ENCODE data around the gene ZNF672. TPM values are rescaled to one million over a fixed set of nuclear protein-coding genes. Genes with fewer than 3 reads are reported as not detected.

The ZNF672 gene
- total RNA-seq, 1 donor, result 15.2 TPM

GRCh38 chr1:248823517-248824001 lies 14.5 kb upstream of the ZNF672 start:
- H3K4me3 ChIP-seq (ENCODE audit: insufficient read depth, low read length), result peak overlapping the region; percentile 63
- peak overlapping the region; percentile 98 for H3K27ac ChIP-seq (ENCODE audit: low read depth, low read length)
- H3K4me2 ChIP-seq (ENCODE audit: insufficient read depth, low read length), result peak overlapping the region; percentile 96
- H4K20me1 ChIP-seq (ENCODE audit: insufficient read depth, low read length), result peaks cover 17% of the 10 kb centered on the region
- DNase-seq (ENCODE audit: insufficient read length, low spot score, missing footprints), result peak; percentile 90
- TF ChIP-seq CTCF (IDR thresholded peaks at IDR 0.05; ENCODE audit: extremely low read depth, low read depth, low read length), result no peak
- H3K36me3 ChIP-seq (ENCODE audit: insufficient read depth, low read length), result peaks cover 32% of the 10 kb centered on the region
- H3K4me1 ChIP-seq (ENCODE audit: insufficient read depth, low read length), result peaks cover 56% of the 10 kb centered on the region
- no peaks in the 10 kb centered on the region for H3K9me3 ChIP-seq (ENCODE audit: low read depth, low read length)
- H3K27me3 ChIP-seq (ENCODE audit: insufficient read depth, low read length), result no peaks in the 10 kb centered on the region
- peaks cover 61% of the 10 kb centered on the region for H3K79me2 ChIP-seq (ENCODE audit: insufficient read depth, low read length)
- H2AFZ ChIP-seq (ENCODE audit: low read length), result no peak overlapping the region

DNA sequence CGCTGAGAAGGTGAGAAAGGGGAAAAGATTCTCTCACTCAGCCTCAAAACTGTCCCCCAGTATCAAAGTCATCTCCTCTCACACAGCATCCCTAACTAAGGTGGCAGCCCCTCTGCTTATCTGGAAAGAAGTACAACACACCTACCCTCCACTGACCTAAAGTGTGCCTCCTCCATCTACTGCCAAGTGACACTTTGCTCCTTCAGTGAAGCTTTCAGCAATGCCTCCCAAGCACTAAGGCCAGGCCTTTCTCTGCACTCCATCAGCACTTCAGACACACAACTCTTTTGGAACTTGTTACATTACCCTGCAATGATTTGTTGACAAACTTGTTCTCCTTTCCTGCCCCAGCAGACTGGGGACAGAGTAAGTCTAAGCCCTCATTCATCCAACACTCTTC lies 13.7 kb upstream of the ZNF672 start:
- Histone ChIP-seq H3K4me2 (ENCODE audit: insufficient read depth, low read length) (peak overlapping the region; percentile 96), H3K9me3 (ENCODE audit: low read depth, low read length) (no peaks in the 10 kb centered on the region), H3K79me2 (ENCODE audit: insufficient read depth, low read length) (peaks cover 53% of the 10 kb centered on the region), H3K27me3 (ENCODE audit: insufficient read depth, low read length) (no peaks in the 10 kb centered on the region), H3K4me3 (ENCODE audit: insufficient read depth, low read length) (peak overlapping the region; percentile 83), H2AFZ (ENCODE audit: low read length) (no peak overlapping the region), H3K36me3 (ENCODE audit: insufficient read depth, low read length) (peaks cover 28% of the 10 kb centered on the region), H3K27ac (ENCODE audit: low read depth, low read length) (peak overlapping the region; percentile 98), H3K4me1 (ENCODE audit: insufficient read depth, low read length) (peaks cover 59% of the 10 kb centered on the region), H4K20me1 (ENCODE audit: insufficient read depth, low read length) (peaks cover 17% of the 10 kb centered on the region)
- no peak for TF ChIP-seq CTCF (IDR thresholded peaks at IDR 0.05; ENCODE audit: extremely low read depth, low read depth, low read length)
- no peak for DNase-seq (ENCODE audit: insufficient read length, low spot score, missing footprints)

DNA sequence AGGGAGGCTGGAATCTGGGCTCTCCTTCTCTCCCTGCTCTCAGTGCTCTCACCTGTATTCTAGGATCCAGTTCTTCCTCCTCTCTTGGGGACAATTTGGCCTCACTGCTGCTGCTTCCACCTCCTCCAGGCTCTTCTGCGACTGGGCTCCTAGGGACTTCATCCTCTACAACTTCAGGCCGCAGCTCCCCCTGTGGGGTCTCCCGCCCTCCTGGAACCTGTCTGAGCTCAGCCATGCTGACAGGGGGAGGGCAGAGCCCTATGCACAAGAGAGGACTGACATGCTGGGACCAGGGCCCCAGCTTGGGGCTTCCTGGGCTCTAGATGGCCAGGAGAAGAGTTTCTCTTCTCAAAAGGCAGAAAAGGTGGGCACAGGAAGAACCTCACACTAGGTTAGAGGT lies 13.3 kb upstream of the ZNF672 start:
- no peak for TF ChIP-seq CTCF (IDR thresholded peaks at IDR 0.05; ENCODE audit: extremely low read depth, low read depth, low read length)
- no peak overlapping the region for H2AFZ ChIP-seq (ENCODE audit: low read length)
- peaks cover 49% of the 10 kb centered on the region for H3K79me2 ChIP-seq (ENCODE audit: insufficient read depth, low read length)
- H3K9me3 ChIP-seq (ENCODE audit: low read depth, low read length), result no peaks in the 10 kb centered on the region
- peaks cover 59% of the 10 kb centered on the region for H3K4me1 ChIP-seq (ENCODE audit: insufficient read depth, low read length)
- peaks cover 28% of the 10 kb centered on the region for H3K36me3 ChIP-seq (ENCODE audit: insufficient read depth, low read length)
- peaks cover 17% of the 10 kb centered on the region for H4K20me1 ChIP-seq (ENCODE audit: insufficient read depth, low read length)
- no peaks in the 10 kb centered on the region for H3K27me3 ChIP-seq (ENCODE audit: insufficient read depth, low read length)
- DNase-seq (ENCODE audit: insufficient read length, low spot score, missing footprints), result no peak
- H3K4me2 ChIP-seq (ENCODE audit: insufficient read depth, low read length), result peak overlapping the region; percentile 96
- peak overlapping the region; percentile 98 for H3K27ac ChIP-seq (ENCODE audit: low read depth, low read length)
- peak overlapping the region; percentile 83 for H3K4me3 ChIP-seq (ENCODE audit: insufficient read depth, low read length)

DNA sequence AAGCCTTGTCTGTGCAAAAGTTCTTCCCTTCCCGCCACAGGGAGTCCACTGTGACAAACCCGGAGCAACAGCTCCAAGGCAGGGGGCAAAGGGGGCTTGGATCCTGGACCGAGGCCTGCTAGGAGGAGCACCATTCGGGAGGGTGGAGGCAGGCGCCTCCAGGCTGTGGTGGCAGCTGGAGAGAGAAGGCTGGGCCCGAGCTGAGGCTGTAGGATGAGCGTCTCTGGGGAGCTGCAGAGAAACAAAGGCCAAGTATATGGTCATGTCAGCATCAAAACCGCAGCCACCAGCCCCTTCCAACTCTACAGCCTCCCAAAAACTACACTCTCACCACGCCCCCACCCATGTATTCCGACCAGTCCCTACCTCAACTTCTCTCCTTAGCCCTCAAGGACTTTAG lies 12.9 kb upstream of the ZNF672 start:
- no peak for TF ChIP-seq CTCF (IDR thresholded peaks at IDR 0.05; ENCODE audit: extremely low read depth, low read depth, low read length)
- Histone ChIP-seq H2AFZ (ENCODE audit: low read length) (peak overlapping the region; percentile 68), H3K4me1 (ENCODE audit: insufficient read depth, low read length) (peaks cover 59% of the 10 kb centered on the region), H4K20me1 (ENCODE audit: insufficient read depth, low read length) (peaks cover 17% of the 10 kb centered on the region), H3K36me3 (ENCODE audit: insufficient read depth, low read length) (peaks cover 24% of the 10 kb centered on the region), H3K79me2 (ENCODE audit: insufficient read depth, low read length) (peaks cover 46% of the 10 kb centered on the region), H3K4me3 (ENCODE audit: insufficient read depth, low read length) (peak overlapping the region; percentile 83), H3K27me3 (ENCODE audit: insufficient read depth, low read length) (no peaks in the 10 kb centered on the region), H3K9me3 (ENCODE audit: low read depth, low read length) (no peaks in the 10 kb centered on the region), H3K4me2 (ENCODE audit: insufficient read depth, low read length) (peak overlapping the region; percentile 96), H3K27ac (ENCODE audit: low read depth, low read length) (peak overlapping the region; percentile 98)
- DNase-seq (ENCODE audit: insufficient read length, low spot score, missing footprints), result no peak

Measured in osteoblast (primary cell).